ENCODE results near the gene ELK4. TPM values are rescaled to one million over a fixed set of nuclear protein-coding genes. Genes with fewer than 3 reads are reported as not detected.

ELK4 gene
- total RNA-seq, 1 experiment from 2014 or later = 39.0 TPM

DNA sequence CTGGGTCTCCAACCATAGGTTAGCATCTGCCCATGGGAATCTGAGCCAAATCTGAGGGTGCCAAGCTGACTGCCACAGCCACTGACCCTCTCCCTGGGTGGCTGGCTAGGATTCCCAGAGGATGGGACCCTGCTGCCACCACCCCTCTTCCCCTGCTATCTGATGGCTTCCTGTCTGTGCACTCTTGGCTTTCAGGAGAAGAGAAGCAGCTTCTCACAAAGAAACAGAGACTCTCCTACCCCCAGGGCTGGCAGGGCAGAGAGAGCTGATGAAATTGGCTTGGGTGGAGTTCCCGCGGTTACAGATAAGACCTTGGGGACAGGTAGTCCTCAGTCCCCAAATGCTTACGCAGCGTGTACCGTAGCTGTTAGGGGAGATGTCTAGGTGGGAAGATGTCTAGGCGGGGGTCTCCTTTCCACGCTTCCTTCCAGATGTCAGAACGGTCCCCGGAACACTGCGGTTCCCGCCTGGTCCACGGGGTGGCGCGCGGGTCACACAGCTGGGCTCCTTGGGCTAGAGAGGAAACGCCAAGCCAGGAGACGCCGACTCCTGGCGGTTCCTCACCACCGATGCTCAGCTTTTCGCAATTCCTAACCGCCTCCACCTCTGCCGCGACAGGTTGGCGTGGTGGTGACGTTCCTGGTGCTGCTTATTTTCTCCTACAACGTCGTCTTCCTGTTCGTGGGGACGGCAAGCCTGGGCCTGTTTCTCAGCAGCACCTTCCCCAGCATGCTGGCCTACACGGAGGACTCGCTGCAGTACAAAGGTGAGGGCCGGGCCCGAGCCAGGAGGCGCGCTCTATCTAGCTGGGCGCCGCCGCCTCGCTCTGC, 40.1 kb downstream of the ELK4 start (continued):
- TF ChIP-seq FOXP4 (CRISPR knock-in tag; IDR thresholded peaks at IDR 0.05) = no peak
- TF ChIP-seq ZMAT4 (CRISPR knock-in tag; IDR thresholded peaks at IDR 0.05) = no peak
- no peak for TF ChIP-seq MYBL2 (CRISPR knock-in tag; IDR thresholded peaks at IDR 0.05)
- no peak for TF ChIP-seq ESRRA (CRISPR knock-in tag; IDR thresholded peaks at IDR 0.05; ENCODE audit: borderline replicate concordance)
- TF ChIP-seq ZNF219 (CRISPR knock-in tag; IDR thresholded peaks at IDR 0.05; ENCODE audit: borderline replicate concordance) = no peak
- TF ChIP-seq HMGA2 (CRISPR knock-in tag; IDR thresholded peaks at IDR 0.05) = no peak
- no peak for TF ChIP-seq AFF4 (CRISPR knock-in tag; IDR thresholded peaks at IDR 0.05; ENCODE audit: borderline replicate concordance)
- no peak for TF ChIP-seq GABPB1 (CRISPR knock-in tag; IDR thresholded peaks at IDR 0.05)
- TF ChIP-seq ZNF138 (CRISPR knock-in tag; conservative IDR thresholded peaks at IDR 0.05) = no peak
- TF ChIP-seq CBFB (CRISPR knock-in tag; IDR thresholded peaks at IDR 0.05; ENCODE audit: low read depth) = no peak
- TF ChIP-seq ZNF671 (CRISPR knock-in tag; IDR thresholded peaks at IDR 0.05) = no peak
- 0 out of 2 replicates have a peak, but pooled peaks have one; percentile 32 for TF ChIP-seq EMX1 (CRISPR knock-in tag; IDR thresholded peaks at IDR 0.05)
- TF ChIP-seq, protein P1, sequence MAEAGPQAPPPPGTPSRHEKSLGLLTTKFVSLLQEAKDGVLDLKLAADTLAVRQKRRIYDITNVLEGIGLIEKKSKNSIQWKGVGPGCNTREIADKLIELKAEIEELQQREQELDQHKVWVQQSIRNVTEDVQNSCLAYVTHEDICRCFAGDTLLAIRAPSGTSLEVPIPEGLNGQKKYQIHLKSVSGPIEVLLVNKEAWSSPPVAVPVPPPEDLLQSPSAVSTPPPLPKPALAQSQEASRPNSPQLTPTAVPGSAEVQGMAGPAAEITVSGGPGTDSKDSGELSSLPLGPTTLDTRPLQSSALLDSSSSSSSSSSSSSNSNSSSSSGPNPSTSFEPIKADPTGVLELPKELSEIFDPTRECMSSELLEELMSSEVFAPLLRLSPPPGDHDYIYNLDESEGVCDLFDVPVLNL (CRISPR knock-in tag; IDR thresholded peaks at IDR 0.05; ENCODE audit: borderline replicate concordance, low read depth) = no peak
- TF ChIP-seq FOXP1 (CRISPR knock-in tag; IDR thresholded peaks at IDR 0.05; ENCODE audit: borderline replicate concordance) = peak; percentile 41; the same call in 1 of the 2 replicates
- TF ChIP-seq, protein P2, sequence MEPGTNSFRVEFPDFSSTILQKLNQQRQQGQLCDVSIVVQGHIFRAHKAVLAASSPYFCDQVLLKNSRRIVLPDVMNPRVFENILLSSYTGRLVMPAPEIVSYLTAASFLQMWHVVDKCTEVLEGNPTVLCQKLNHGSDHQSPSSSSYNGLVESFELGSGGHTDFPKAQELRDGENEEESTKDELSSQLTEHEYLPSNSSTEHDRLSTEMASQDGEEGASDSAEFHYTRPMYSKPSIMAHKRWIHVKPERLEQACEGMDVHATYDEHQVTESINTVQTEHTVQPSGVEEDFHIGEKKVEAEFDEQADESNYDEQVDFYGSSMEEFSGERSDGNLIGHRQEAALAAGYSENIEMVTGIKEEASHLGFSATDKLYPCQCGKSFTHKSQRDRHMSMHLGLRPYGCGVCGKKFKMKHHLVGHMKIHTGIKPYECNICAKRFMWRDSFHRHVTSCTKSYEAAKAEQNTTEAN (CRISPR knock-in tag; IDR thresholded peaks at IDR 0.05) = no peak
- TF ChIP-seq OVOL2 (CRISPR knock-in tag; IDR thresholded peaks at IDR 0.05; ENCODE audit: borderline replicate concordance) = no peak
- TF ChIP-seq SOX15 (CRISPR knock-in tag; IDR thresholded peaks at IDR 0.05) = no peak
- no peak for TF ChIP-seq ATF2 (CRISPR knock-in tag; IDR thresholded peaks at IDR 0.05; ENCODE audit: borderline replicate concordance, low read depth)
- TF ChIP-seq ETV6 (CRISPR knock-in tag; IDR thresholded peaks at IDR 0.05) = no peak
- no peak for TF ChIP-seq NR2C2 (CRISPR knock-in tag; IDR thresholded peaks at IDR 0.05)
- TF ChIP-seq ZNF121 (CRISPR knock-in tag; IDR thresholded peaks at IDR 0.05) = peak; percentile 50; the same call in 1 of the 2 replicates
- TF ChIP-seq, protein P3, sequence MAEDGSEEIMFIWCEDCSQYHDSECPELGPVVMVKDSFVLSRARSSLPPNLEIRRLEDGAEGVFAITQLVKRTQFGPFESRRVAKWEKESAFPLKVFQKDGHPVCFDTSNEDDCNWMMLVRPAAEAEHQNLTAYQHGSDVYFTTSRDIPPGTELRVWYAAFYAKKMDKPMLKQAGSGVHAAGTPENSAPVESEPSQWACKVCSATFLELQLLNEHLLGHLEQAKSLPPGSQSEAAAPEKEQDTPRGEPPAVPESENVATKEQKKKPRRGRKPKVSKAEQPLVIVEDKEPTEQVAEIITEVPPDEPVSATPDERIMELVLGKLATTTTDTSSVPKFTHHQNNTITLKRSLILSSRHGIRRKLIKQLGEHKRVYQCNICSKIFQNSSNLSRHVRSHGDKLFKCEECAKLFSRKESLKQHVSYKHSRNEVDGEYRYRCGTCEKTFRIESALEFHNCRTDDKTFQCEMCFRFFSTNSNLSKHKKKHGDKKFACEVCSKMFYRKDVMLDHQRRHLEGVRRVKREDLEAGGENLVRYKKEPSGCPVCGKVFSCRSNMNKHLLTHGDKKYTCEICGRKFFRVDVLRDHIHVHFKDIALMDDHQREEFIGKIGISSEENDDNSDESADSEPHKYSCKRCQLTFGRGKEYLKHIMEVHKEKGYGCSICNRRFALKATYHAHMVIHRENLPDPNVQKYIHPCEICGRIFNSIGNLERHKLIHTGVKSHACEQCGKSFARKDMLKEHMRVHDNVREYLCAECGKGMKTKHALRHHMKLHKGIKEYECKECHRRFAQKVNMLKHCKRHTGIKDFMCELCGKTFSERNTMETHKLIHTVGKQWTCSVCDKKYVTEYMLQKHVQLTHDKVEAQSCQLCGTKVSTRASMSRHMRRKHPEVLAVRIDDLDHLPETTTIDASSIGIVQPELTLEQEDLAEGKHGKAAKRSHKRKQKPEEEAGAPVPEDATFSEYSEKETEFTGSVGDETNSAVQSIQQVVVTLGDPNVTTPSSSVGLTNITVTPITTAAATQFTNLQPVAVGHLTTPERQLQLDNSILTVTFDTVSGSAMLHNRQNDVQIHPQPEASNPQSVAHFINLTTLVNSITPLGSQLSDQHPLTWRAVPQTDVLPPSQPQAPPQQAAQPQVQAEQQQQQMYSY (CRISPR knock-in tag; IDR thresholded peaks at IDR 0.05) = no peak
- no peak for TF ChIP-seq NFATC4 (CRISPR knock-in tag; IDR thresholded peaks at IDR 0.05)
- TF ChIP-seq, protein P4, sequence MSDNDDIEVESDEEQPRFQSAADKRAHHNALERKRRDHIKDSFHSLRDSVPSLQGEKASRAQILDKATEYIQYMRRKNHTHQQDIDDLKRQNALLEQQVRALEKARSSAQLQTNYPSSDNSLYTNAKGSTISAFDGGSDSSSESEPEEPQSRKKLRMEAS (CRISPR knock-in tag; IDR thresholded peaks at IDR 0.05) = no peak; the same call in 1 of the 2 replicates

Data from WTC11 (cell line).